Activated CD8-positive, alpha-beta memory T cell treated with anti-CD3 and anti-CD28 coated beads for 36 hours (primary cell): ENCODE measurements around the gene TSNAXIP1. TPM values are rescaled to one million over a fixed set of nuclear protein-coding genes. Genes with fewer than 3 reads are reported as not detected.

Source experiments
- CTCF ChIA-PET: fragments of 350-600 bp; sonication (Branson Sonifier 250); formaldehyde crosslinking; loops from one replicate; lab custom pipeline; 2021; ENCODE audit warnings: antibody characterized with exemption; lab: Charles Lee
- POLR2A ChIA-PET: fragments of 350-600 bp; sonication (Branson Sonifier 250); formaldehyde crosslinking; loops from one replicate; lab custom pipeline; 2021; ENCODE audit warnings: antibody characterized with exemption; lab: Charles Lee
- total RNA-seq, 2 experiments: library from RNA; stranded (reverse); gene quantifications; one replicate each; pipeline ENCODE4 v1.2.3, GENCODE V29; 2021

TSNAXIP1 gene
- total RNA-seq, 2 experiments from 2014 or later: 0.84 to 1.7 TPM

GRCh38 chr16:67780847-67781564, 25.7 kb upstream of the TSNAXIP1 start:
- ChIA-PET POLR2A (no interaction called here), CTCF (interaction anchor here (0.6 to 1.8 kb wide), 4 partner anchors 11 to 260 kb away, joined by 3 read pairs; partner anchors contain the start of gene CTRL)

GRCh38 chr16:67781565-67781921, 25.1 kb upstream of the TSNAXIP1 start:
- CTCF ChIA-PET: interaction anchor here (0.8 kb wide), 1 partner anchor 260 kb away, joined by 3 read pairs; no protein-coding TSS in a partner anchor
- POLR2A ChIA-PET: no interaction called here

- POLR2A ChIA-PET: interaction anchor here (0.5 kb wide), 1 partner anchor 11 kb away, joined by 5 read pairs; no protein-coding TSS in a partner anchor
- CTCF ChIA-PET: interaction anchor here (0.6 to 1.5 kb wide), 3 partner anchors 13 to 46 kb away, joined by 3 read pairs; no protein-coding TSS in a partner anchor
These were observed 23.9 kb upstream of the TSNAXIP1 start for GRCh38 chr16:67782567-67783352.

- ChIA-PET POLR2A (no interaction called here), CTCF (interaction anchor here (0.7 to 1.5 kb wide), 3 partner anchors 13 to 63 kb away, joined by 3 to 6 read pairs (median 3); no protein-coding TSS in a partner anchor)
These were observed 23.4 kb upstream of the TSNAXIP1 start for GRCh38 chr16:67783353-67783725.

- ChIA-PET CTCF (no interaction called here), POLR2A (no interaction called here)
These were observed 20.2 kb upstream of the TSNAXIP1 start for GRCh38 chr16:67786491-67786890.

GRCh38 chr16:67790071-67790470, 16.6 kb upstream of the TSNAXIP1 start:
- ChIA-PET POLR2A (no interaction called here), CTCF (no interaction called here)

GRCh38 chr16:67796099-67796718, 10.5 kb upstream of the TSNAXIP1 start:
- POLR2A ChIA-PET: no interaction called here
- CTCF ChIA-PET: no interaction called here

- CTCF ChIA-PET: interaction anchor here (1.1 kb wide), 1 partner anchor 16 kb away, joined by 5 read pairs; no protein-coding TSS in a partner anchor
- POLR2A ChIA-PET: no interaction called here
These were observed 6.3 kb upstream of the TSNAXIP1 start for GRCh38 chr16:67800338-67800926.

- ChIA-PET CTCF (interaction anchor here (1.1 to 3.9 kb wide), 2 partner anchors 15 to 16 kb away, joined by 5 to 20 read pairs; no protein-coding TSS in a partner anchor), POLR2A (no interaction called here)
These were observed 5.4 kb upstream of the TSNAXIP1 start for GRCh38 chr16:67801241-67801640.

- CTCF ChIA-PET: interaction anchor here (0.6 to 3.9 kb wide), 2 partner anchors 15 to 136 kb away, joined by 3 to 20 read pairs; no protein-coding TSS in a partner anchor
- POLR2A ChIA-PET: interaction anchor here (0.7 kb wide), 1 partner anchor 41 kb away, joined by 4 read pairs; no protein-coding TSS in a partner anchor
These were observed 4.8 kb upstream of the TSNAXIP1 start for GRCh38 chr16:67801883-67802282.

- ChIA-PET CTCF (interaction anchor here (0.7 to 3.9 kb wide), 2 partner anchors 13 to 573 kb away, joined by 3 to 20 read pairs; no protein-coding TSS in a partner anchor), POLR2A (no interaction called here)
These were observed 2.8 kb upstream of the TSNAXIP1 start for GRCh38 chr16:67803894-67804293.

GRCh38 chr16:67804853-67805542, 1.7 kb upstream of the TSNAXIP1 start:
- CTCF ChIA-PET: interaction anchor here (3.9 kb wide), 1 partner anchor 12 kb away, joined by 20 read pairs; no protein-coding TSS in a partner anchor
- POLR2A ChIA-PET: no interaction called here

- ChIA-PET POLR2A (interaction anchor here (1.1 to 1.7 kb wide), 4 partner anchors 28 to 139 kb away, joined by 3 to 5 read pairs (median 4); partner anchors contain the start of genes C16orf86, ENKD1 and GFOD2), CTCF (interaction anchor here (0.5 to 3.2 kb wide), 6 partner anchors 11 to 160 kb away, joined by 3 to 31 read pairs (median 4); partner anchors contain the start of genes CENPT and GFOD2)
These were observed 816 bp upstream of the TSNAXIP1 start for GRCh38 chr16:67805718-67806427.

GRCh38 chr16:67807148-67807682, 526 bp downstream of the TSNAXIP1 start:
- CTCF ChIA-PET: interaction anchor here (0.7 to 3.2 kb wide), 9 partner anchors 10 to 480 kb away, joined by 3 to 31 read pairs (median 3); partner anchors contain the start of gene GFOD2
- POLR2A ChIA-PET: interaction anchor here (0.6 to 1.7 kb wide), 5 partner anchors 27 to 147 kb away, joined by 3 to 5 read pairs (median 4); partner anchors contain the start of genes ACD, C16orf86, ENKD1 and GFOD2

GRCh38 chr16:67811899-67812298, 5.2 kb downstream of the TSNAXIP1 start:
- POLR2A ChIA-PET: no interaction called here
- CTCF ChIA-PET: interaction anchor here (1.1 to 1.2 kb wide), 2 partner anchors 16 to 229 kb away, joined by 3 to 4 read pairs; no protein-coding TSS in a partner anchor

- ChIA-PET POLR2A (no interaction called here), CTCF (interaction anchor here (0.6 to 1.3 kb wide), 5 partner anchors 43 to 294 kb away, joined by 3 to 5 read pairs (median 3); no protein-coding TSS in a partner anchor)
These were observed 7.9 kb downstream of the TSNAXIP1 start for GRCh38 chr16:67814567-67814966.
